OCI-LY7 (cell line): ENCODE results near the gene OVCA2.

Experiments used
- EZH2phosphoT487 ChIP-seq: fragments of 200-600 bp; sonication (generic); IDR thresholded peaks from 2 replicates; pipeline ENCODE4 v1.6.1; 2018; ENCODE audit warnings: low read depth, borderline replicate concordance, mild to moderate bottlenecking, mixed run types, antibody characterized with exemption, low read length, moderate library complexity, mixed read lengths
- TF ChIP-seq, protein P1 (sequence below): fragments of 200-600 bp; sonication (generic); conservative IDR thresholded peaks from 2 replicates; pipeline ENCODE4 v1.5.1; 2014; ENCODE audit warnings: mild to moderate bottlenecking, antibody characterized with exemption, low read length, moderate library complexity, mixed read lengths

DNA sequence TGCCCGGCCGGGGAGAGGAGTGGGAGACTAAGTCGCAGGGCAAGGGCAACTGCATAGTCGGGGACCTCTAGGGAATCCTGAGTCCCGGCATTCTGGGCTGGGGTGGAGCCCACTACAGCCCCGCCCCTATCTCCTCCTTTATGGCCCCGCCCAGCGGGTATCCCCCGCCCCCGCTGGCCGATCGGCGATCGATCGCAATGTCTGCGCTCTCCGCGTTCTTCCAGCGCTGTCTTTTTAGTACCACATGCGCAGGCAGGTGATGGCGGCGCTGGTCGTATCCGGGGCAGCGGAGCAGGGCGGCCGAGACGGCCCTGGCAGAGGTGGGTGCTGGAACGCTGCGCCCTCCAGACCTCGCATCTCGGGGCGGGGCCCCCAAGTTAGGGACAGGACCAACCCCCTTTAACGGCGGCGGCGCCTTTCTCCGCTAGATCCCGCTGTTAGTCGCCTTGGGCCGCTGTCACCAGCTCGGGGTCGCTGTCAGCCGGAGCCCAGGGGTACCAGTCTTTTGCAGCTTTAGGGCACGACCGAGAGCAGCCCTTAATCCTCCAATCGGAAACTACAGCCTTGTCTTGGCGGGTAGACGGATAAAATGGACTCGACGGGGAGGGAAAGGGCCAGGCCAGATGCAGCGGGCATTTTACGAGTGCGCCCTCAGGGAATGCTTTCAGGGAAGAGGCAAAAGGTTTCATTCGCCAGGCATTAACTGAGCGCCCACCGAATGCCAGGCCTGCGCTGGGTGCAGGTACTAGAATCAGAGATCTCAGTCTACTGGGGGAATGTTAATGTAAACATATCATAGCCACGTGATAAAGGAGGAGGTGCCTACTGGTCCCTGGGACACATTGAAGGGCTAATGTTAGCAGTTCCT lies 11.7 kb upstream of the OVCA2 start, which contains the start of gene DPH1:
- TF ChIP-seq, protein P1, sequence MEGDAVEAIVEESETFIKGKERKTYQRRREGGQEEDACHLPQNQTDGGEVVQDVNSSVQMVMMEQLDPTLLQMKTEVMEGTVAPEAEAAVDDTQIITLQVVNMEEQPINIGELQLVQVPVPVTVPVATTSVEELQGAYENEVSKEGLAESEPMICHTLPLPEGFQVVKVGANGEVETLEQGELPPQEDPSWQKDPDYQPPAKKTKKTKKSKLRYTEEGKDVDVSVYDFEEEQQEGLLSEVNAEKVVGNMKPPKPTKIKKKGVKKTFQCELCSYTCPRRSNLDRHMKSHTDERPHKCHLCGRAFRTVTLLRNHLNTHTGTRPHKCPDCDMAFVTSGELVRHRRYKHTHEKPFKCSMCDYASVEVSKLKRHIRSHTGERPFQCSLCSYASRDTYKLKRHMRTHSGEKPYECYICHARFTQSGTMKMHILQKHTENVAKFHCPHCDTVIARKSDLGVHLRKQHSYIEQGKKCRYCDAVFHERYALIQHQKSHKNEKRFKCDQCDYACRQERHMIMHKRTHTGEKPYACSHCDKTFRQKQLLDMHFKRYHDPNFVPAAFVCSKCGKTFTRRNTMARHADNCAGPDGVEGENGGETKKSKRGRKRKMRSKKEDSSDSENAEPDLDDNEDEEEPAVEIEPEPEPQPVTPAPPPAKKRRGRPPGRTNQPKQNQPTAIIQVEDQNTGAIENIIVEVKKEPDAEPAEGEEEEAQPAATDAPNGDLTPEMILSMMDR: no peak
- TF ChIP-seq EZH2phosphoT487: no peak
